Natural killer cell (primary cell): ENCODE results near the gene CACNA2D2. TPM values are rescaled to one million over a fixed set of nuclear protein-coding genes. Genes with fewer than 3 reads are reported as not detected.

ENCODE experiments used
- ATAC-seq, 3 donors: fragments of 150-1000 bp in 2 of 3; fragments of 200-7000 bp in 1 of 3; cut with Tn5 transposase; 1 replicate in 1 of 3; 2 replicates in 2 of 3; pipeline ENCODE4 v1.10.0; 2021; ENCODE audit warnings: mild to moderate bottlenecking in 2 of 3, moderate library complexity in 2 of 3
- DNase-seq, 2 donors: peaks; one replicate each; pipeline versions ENCODE4 v3.0.0 to v3.0.0-alpha.2; 2013 to 2021; ENCODE audit warnings: mixed read lengths in 1 of 2
- H3K27ac ChIP-seq: one replicate; pipeline ENCODE4 v1.5.1; 2013; ENCODE audit warnings: mild to moderate bottlenecking, low read length
- H3K27me3 ChIP-seq: one replicate; pipeline ENCODE4 v1.6.1; 2013; ENCODE audit warnings: low read length; ENCODE audit not compliant: control insufficient read depth, insufficient read depth
- H3K36me3 ChIP-seq: one replicate; pipeline ENCODE4 v1.6.1; 2013; ENCODE audit warnings: low read length; ENCODE audit not compliant: control insufficient read depth, insufficient read depth
- H3K4me1 ChIP-seq: one replicate; pipeline ENCODE4 v1.6.1; 2013; ENCODE audit warnings: low read length; ENCODE audit not compliant: control insufficient read depth, insufficient read depth
- H3K4me3 ChIP-seq: one replicate; pipeline ENCODE4 v1.5.1; 2013; ENCODE audit warnings: low read length
- H3K9me3 ChIP-seq: one replicate; pipeline ENCODE4 v1.6.1; 2013; ENCODE audit warnings: low read length; ENCODE audit not compliant: control insufficient read depth, insufficient read depth
- H3K27ac Mint-ChIP-seq, 2 donors: one replicate each; pipeline ENCODE4 v1.8.0; 2022; ENCODE audit warnings: mild to moderate bottlenecking in 2 of 2, mixed read lengths in 2 of 2, moderate library complexity in 1 of 2
- H3K27me3 Mint-ChIP-seq, 2 donors: one replicate each; pipeline ENCODE4 v1.8.0; 2022; ENCODE audit warnings: low read depth in 2 of 2, mixed read lengths in 2 of 2
- H3K36me3 Mint-ChIP-seq: one replicate; pipeline ENCODE4 v1.8.0; 2022; ENCODE audit warnings: mixed read lengths
- H3K4me1 Mint-ChIP-seq, 2 donors: one replicate each; pipeline ENCODE4 v1.8.0; 2022; ENCODE audit warnings: mixed read lengths in 2 of 2
- H3K4me3 Mint-ChIP-seq: one replicate; pipeline ENCODE4 v1.8.0; 2022; ENCODE audit warnings: mild to moderate bottlenecking, moderate library complexity, mixed read lengths
- H3K9me3 Mint-ChIP-seq, 2 donors: one replicate each; pipeline ENCODE4 v1.8.0; 2022; ENCODE audit warnings: mixed read lengths in 2 of 2
- WGBS: methylation state at CpG from one replicate; pipeline ENCODE4 v1.1.7; 2013; ENCODE audit warnings: missing lambda C conversion rate; ENCODE audit not compliant: insufficient coverage; 5-methylcytosine and 5-hydroxymethylcytosine counted together
- intact Hi-C: fragments of 100-400 bp; cut with micrococcal nuclease; formaldehyde crosslinking; loops from one replicate; pipeline ENCODE4 v1.14.2; 2022
- total RNA-seq, 4 donors: library from RNA; stranded (reverse); fragments of 120-200 nt in 1 of 4; gene quantifications; one replicate each; pipeline versions ENCODE4 v1.2.3 to v1.2.4, GENCODE V29; 2013 to 2022
- TF ChIP-seq, protein P1 (sequence below): fragments of 200-600 bp; IDR thresholded peaks from one replicate; pipeline ENCODE4 v1.8.0; 2022; ENCODE audit warnings: antibody characterized with exemption

The CACNA2D2 gene
- total RNA-seq, 3 donors from 2014 or later (not counting 1 experiment from before 2014, with no cell fraction given), result 36.5 to 56.4 (median 43.8) TPM

DNA sequence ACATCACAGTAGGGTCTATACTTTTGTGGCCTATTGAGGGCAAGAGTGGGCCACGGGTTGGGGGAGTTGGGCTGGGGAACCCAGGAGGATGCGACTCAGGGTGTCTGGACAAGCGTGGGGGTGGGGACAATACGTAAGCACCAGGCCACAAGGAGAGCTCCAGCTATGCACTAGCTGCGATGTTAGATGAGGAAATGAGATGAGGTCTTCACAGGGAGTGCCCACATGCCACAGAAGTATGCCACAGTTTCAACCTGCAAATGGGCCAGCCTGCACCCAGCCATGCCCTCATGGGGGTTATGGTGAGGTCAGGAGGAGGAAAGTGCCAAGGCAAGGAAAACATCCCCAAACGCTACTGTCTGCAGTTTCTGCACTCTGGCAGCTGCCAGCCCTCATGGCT, 30.5 kb downstream of the CACNA2D2 start:
- no peaks in the 10 kb centered on the region for H3K27me3 Mint-ChIP-seq
- Histone ChIP-seq H3K4me1 (peaks cover 46% of the 10 kb centered on the region), H3K36me3 (no peaks in the 10 kb centered on the region), H3K27ac (peak overlapping the region; percentile 60), H3K4me3 (no peak overlapping the region), H3K9me3 (no peaks in the 10 kb centered on the region), H3K27me3 (no peaks in the 10 kb centered on the region)
- H3K9me3 Mint-ChIP-seq, result no peaks in the 10 kb centered on the region
- peak overlapping the region; percentile 60 to 87 for H3K27ac Mint-ChIP-seq
- TF ChIP-seq, protein P1, sequence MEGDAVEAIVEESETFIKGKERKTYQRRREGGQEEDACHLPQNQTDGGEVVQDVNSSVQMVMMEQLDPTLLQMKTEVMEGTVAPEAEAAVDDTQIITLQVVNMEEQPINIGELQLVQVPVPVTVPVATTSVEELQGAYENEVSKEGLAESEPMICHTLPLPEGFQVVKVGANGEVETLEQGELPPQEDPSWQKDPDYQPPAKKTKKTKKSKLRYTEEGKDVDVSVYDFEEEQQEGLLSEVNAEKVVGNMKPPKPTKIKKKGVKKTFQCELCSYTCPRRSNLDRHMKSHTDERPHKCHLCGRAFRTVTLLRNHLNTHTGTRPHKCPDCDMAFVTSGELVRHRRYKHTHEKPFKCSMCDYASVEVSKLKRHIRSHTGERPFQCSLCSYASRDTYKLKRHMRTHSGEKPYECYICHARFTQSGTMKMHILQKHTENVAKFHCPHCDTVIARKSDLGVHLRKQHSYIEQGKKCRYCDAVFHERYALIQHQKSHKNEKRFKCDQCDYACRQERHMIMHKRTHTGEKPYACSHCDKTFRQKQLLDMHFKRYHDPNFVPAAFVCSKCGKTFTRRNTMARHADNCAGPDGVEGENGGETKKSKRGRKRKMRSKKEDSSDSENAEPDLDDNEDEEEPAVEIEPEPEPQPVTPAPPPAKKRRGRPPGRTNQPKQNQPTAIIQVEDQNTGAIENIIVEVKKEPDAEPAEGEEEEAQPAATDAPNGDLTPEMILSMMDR, result no peak
- ATAC-seq (peak; percentile 80 to 91 (median 89)), DNase-seq (peak; percentile 50 to 70)
- WGBS, result 27% methylated on average over 6 of the region's 6 CpGs
- intact Hi-C loops, result loop anchor here (2.0 kb wide), 1 partner anchor 42 kb away; no protein-coding TSS in a partner anchor
- peaks cover 42 to 68% of the 10 kb centered on the region in 2 donors for H3K4me1 Mint-ChIP-seq
- H3K4me3 Mint-ChIP-seq, result peak overlapping the region; percentile 58
- H3K36me3 Mint-ChIP-seq, result no peaks in the 10 kb centered on the region

DNA sequence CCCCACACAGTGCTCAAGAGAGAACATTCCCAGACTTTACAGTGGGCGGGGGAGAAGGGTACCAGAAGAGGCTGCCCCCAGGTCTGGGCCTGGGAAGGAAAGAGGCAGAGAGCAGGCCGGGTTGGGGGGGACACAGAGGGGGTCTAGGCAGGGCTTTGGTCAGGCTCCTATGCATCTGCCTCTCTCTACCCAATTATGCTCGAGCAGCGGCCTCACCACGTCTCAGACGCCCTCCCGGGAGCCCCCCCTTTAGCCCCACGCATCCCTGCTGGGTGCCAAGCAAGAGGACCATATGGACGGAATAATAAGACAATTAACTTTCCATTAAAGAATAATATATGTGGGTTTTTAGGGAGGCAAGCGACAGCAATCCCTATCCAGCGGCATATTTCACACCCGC, 32.8 kb downstream of the CACNA2D2 start:
- no peaks in the 10 kb centered on the region for H3K36me3 ChIP-seq
- no peaks in the 10 kb centered on the region for H3K36me3 Mint-ChIP-seq
- H3K4me3 ChIP-seq, result no peak overlapping the region
- DNase-seq (no peak), ATAC-seq (no peak)
- H3K27ac Mint-ChIP-seq, result no peak overlapping the region
- no peaks in the 10 kb centered on the region for H3K9me3 ChIP-seq
- no peak overlapping the region for H3K4me3 Mint-ChIP-seq
- H3K4me1 ChIP-seq, result peaks cover 59% of the 10 kb centered on the region
- no peaks in the 10 kb centered on the region for H3K27me3 Mint-ChIP-seq
- H3K9me3 Mint-ChIP-seq, result no peaks in the 10 kb centered on the region
- WGBS, result 89% methylated on average over 7 of the region's 12 CpGs
- no peaks in the 10 kb centered on the region for H3K27me3 ChIP-seq
- H3K27ac ChIP-seq, result no peak overlapping the region
- intact Hi-C loops, result no loop called here
- TF ChIP-seq, protein P1, result no peak
- H3K4me1 Mint-ChIP-seq, result peaks cover 48 to 74% of the 10 kb centered on the region in 2 donors

DNA sequence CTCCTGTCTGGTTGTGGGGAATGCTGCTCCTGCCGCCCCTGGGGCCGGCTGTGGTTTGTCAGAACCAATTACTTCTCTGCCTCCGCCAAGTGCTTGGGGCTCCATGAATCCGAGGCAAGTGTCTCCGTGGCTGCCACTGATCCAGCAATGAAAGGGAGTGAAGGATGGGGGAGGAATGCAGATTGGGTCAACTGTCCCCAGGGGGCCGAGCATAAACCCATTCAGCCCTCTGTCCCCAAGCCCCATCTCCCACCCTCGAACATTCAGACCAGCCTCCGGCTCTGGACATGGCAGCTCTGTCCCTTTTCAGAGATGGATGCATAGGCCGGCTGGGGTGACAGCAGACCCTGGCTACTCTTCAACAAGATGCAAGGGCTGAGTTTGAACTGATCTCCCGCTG, 35.5 kb downstream of the CACNA2D2 start:
- TF ChIP-seq, protein P1, result no peak
- Histone ChIP-seq H3K27ac (no peak overlapping the region), H3K27me3 (no peaks in the 10 kb centered on the region), H3K4me1 (peaks cover 38% of the 10 kb centered on the region), H3K9me3 (no peaks in the 10 kb centered on the region), H3K4me3 (no peak overlapping the region), H3K36me3 (no peaks in the 10 kb centered on the region)
- Mint-ChIP-seq H3K36me3 (no peaks in the 10 kb centered on the region), H3K9me3 (no peaks in the 10 kb centered on the region), H3K27me3 (no peaks in the 10 kb centered on the region), H3K27ac (no peak overlapping the region), H3K4me3 (no peak overlapping the region), H3K4me1 (peaks cover 32 to 60% of the 10 kb centered on the region in 2 donors)
- intact Hi-C loops, result no loop called here
- DNase-seq, result no peak
- no peak for ATAC-seq
- WGBS, result 93% methylated on average over 8 of the region's 10 CpGs

DNA sequence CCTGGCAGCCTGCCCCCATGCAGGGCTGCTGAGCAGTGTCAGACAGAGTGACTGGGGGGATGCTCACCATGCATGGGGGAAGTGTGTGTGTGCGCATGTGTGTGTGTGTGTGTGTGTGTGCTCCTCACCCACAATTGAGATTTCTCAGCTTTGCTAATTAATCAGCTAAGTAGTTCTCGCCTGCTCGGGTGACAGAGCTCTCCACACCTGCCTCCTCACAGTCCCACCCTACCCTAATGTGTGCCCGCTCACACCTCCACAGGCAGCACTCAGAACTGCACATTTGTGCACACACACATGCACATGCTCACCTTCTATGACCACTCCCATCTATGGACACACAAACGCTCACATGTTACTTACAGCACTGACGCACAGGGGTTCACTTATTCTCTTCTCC, 37.3 kb downstream of the CACNA2D2 start:
- H3K4me1 ChIP-seq, result peaks cover 20% of the 10 kb centered on the region
- Mint-ChIP-seq H3K9me3 (no peaks in the 10 kb centered on the region), H3K27me3 (no peaks in the 10 kb centered on the region), H3K36me3 (no peaks in the 10 kb centered on the region), H3K4me1 (peaks cover 25 to 44% of the 10 kb centered on the region in 2 donors), H3K4me3 (no peak overlapping the region), H3K27ac (peak overlapping the region in 1 of 2 donors; percentile 40)
- ATAC-seq (peak; percentile 79 to 94 (median 88)), DNase-seq (peak in 1 of 2 donors; percentile 38)
- TF ChIP-seq, protein P1, result no peak
- no peaks in the 10 kb centered on the region for H3K27me3 ChIP-seq
- no peak overlapping the region for H3K4me3 ChIP-seq
- H3K27ac ChIP-seq, result no peak overlapping the region
- intact Hi-C loops, result no loop called here
- 63% methylated on average over 6 of the region's 6 CpGs for WGBS
- H3K36me3 ChIP-seq, result no peaks in the 10 kb centered on the region
- H3K9me3 ChIP-seq, result no peaks in the 10 kb centered on the region
